Measurements from ENCODE around the gene CXCL14. TPM values are rescaled to one million over a fixed set of nuclear protein-coding genes. Genes with fewer than 3 reads are reported as not detected.

The CXCL14 gene
- total and polyA plus RNA-seq, 2 of the 4 experiments (the other 2 are of a cell fraction) = not detected

DNA sequence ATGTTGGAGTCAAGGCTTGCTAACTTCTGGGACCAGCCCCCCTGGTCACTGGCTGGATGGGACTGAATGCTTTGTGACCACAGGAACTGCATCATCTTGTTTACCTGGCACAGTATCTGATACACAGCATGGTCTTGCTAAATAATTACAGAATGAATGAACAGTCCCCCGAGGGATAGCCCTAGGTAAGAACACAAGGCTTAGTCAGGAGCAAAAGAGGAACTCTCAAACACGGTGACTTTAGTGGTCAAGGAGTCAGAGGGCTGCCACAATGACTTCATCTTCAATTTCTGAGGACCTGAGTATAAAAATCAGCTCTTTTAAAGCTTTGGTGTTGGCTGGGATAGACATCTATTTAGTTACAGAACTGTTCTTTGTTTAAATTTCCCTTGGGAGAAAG lies 15.1 kb upstream of the CXCL14 start:
- in situ Hi-C loops (cut with MboI; ENCODE audit: low sequenced_read_pairs) (no loop called here), intact Hi-C loops (cut with micrococcal nuclease) (no loop called here), dilution Hi-C loops (cut with HindIII; ENCODE audit: low sequenced_read_pairs, unreplicated experiment) (no loop called here)
- H3K14ac ChIP-seq (replicated peaks; ENCODE audit: low read depth, low read length) = no peak overlapping the region
- H4K91ac ChIP-seq (ENCODE audit: insufficient read depth, low read depth, low read length) = no peak overlapping the region
- no peak overlapping the region for H2BK15ac ChIP-seq (ENCODE audit: low read depth, low read length)
- H3K36me3 ChIP-seq (ENCODE audit: control insufficient read depth, insufficient read depth, low read length) = no peaks in the 10 kb centered on the region
- H3K4ac ChIP-seq (ENCODE audit: low read depth, low read length) = no peak overlapping the region
- no peaks in the 10 kb centered on the region for H3K79me1 ChIP-seq (ENCODE audit: low read depth in 1 of 2, low read length in 2 of 2)
- H3K23ac ChIP-seq (ENCODE audit: low read depth, low read length) = no peak overlapping the region
- CTCF ChIA-PET = no interaction called here
- H3K9me1 ChIP-seq (ENCODE audit: insufficient read depth, low read length) = no peaks in the 10 kb centered on the region
- no peak overlapping the region for H2AK9ac ChIP-seq (replicated peaks; ENCODE audit: low read depth, low read length, poor library complexity)
- no peak overlapping the region for H3K27ac ChIP-seq (ENCODE audit: insufficient read depth, low read length)
- no peak overlapping the region for H4K5ac ChIP-seq (ENCODE audit: low read depth, low read length)
- TF ChIP-seq MAFK (IDR thresholded peaks at IDR 0.05; ENCODE audit: low read depth, low read length) (no peak), CTCF (conservative IDR thresholded peaks at IDR 0.05; ENCODE audit: low read depth, low read length) (no peak), POLR2A (IDR thresholded peaks at IDR 0.05; ENCODE audit: low read depth, low read length) (no peak), MAZ (IDR thresholded peaks at IDR 0.05; ENCODE audit: borderline replicate concordance, low read depth, low read length) (no peak), NFE2L2 (IDR thresholded peaks at IDR 0.05; ENCODE audit: low read depth, low read length) (no peak), RCOR1 (IDR thresholded peaks at IDR 0.05; ENCODE audit: insufficient replicate concordance, low read length) (no peak), MXI1 (IDR thresholded peaks at IDR 0.05; ENCODE audit: borderline replicate concordance, low read depth, low read length) (no peak), RAD21 (IDR thresholded peaks at IDR 0.05; ENCODE audit: low read length) (no peak), FOS (IDR thresholded peaks at IDR 0.05; ENCODE audit: low read depth, low read length) (no peak), SMC3 (IDR thresholded peaks at IDR 0.05; ENCODE audit: low read depth, low read length) (no peak), CHD1 (IDR thresholded peaks at IDR 0.05; ENCODE audit: low read depth, low read length) (no peak), CEBPB (IDR thresholded peaks at IDR 0.05; ENCODE audit: low read depth, low read length) (no peak), BHLHE40 (IDR thresholded peaks at IDR 0.05; ENCODE audit: low read depth, low read length) (no peak), RFX5 (IDR thresholded peaks at IDR 0.05; ENCODE audit: low read depth, low read length) (no peak)
- TF ChIP-seq, protein P1, sequence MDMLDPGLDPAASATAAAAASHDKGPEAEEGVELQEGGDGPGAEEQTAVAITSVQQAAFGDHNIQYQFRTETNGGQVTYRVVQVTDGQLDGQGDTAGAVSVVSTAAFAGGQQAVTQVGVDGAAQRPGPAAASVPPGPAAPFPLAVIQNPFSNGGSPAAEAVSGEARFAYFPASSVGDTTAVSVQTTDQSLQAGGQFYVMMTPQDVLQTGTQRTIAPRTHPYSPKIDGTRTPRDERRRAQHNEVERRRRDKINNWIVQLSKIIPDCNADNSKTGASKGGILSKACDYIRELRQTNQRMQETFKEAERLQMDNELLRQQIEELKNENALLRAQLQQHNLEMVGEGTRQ (IDR thresholded peaks at IDR 0.05; ENCODE audit: low read depth, low read length) = no peak
- TF ChIP-seq, protein P2, sequence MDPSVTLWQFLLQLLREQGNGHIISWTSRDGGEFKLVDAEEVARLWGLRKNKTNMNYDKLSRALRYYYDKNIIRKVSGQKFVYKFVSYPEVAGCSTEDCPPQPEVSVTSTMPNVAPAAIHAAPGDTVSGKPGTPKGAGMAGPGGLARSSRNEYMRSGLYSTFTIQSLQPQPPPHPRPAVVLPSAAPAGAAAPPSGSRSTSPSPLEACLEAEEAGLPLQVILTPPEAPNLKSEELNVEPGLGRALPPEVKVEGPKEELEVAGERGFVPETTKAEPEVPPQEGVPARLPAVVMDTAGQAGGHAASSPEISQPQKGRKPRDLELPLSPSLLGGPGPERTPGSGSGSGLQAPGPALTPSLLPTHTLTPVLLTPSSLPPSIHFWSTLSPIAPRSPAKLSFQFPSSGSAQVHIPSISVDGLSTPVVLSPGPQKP (IDR thresholded peaks at IDR 0.05; ENCODE audit: borderline replicate concordance, low read depth, low read length) = no peak
- H4K8ac ChIP-seq (ENCODE audit: low read depth in 2 of 2, low read length in 2 of 2) = no peak overlapping the region
- H3K4me3 ChIP-seq (ENCODE audit: insufficient read depth, low read depth, low read length) = no peak overlapping the region
- no peak overlapping the region for H2AK5ac ChIP-seq (ENCODE audit: low read depth, low read length)
- POLR2A ChIA-PET (ENCODE audit: unreplicated experiment) = no interaction called here
- H3K4me1 ChIP-seq (ENCODE audit: control insufficient read depth, insufficient read depth, low read length) = no peaks in the 10 kb centered on the region
- no CpG with 5 or more reads among the region's 2 CpGs for WGBS, 2 experiments (ENCODE audit: extremely low coverage in 2 of 2, insufficient read length in 1 of 2)
- no peak overlapping the region for H3K56ac ChIP-seq (ENCODE audit: extremely low read depth, insufficient read depth, low read length)
- no peak overlapping the region for H2AFZ ChIP-seq (replicated peaks; ENCODE audit: low read length, poor library complexity)
- no peaks in the 10 kb centered on the region for H3K9me3 ChIP-seq (ENCODE audit: control insufficient read depth, insufficient read depth, low read length)
- ATAC-seq (ENCODE audit: low read depth) (no peak), DNase-seq (no peak)
- no peak overlapping the region for H3K4me2 ChIP-seq (ENCODE audit: low read depth, low read length)
- peaks cover 2% of the 10 kb centered on the region; the same call in 1 of the 2 replicates for H3K27me3 ChIP-seq (ENCODE audit: control insufficient read depth, insufficient read depth, low read length)
- H3K18ac ChIP-seq (ENCODE audit: low read depth, low read length) = no peak overlapping the region
- H2BK120ac ChIP-seq (ENCODE audit: low read depth, low read length) = no peak overlapping the region
- H4K20me1 ChIP-seq (ENCODE audit: insufficient read depth, low read length) = no peaks in the 10 kb centered on the region
- BruUV-seq (replicated peaks) = no TSS peak
- H2BK20ac ChIP-seq (ENCODE audit: low read depth, low read length) = no peak overlapping the region
- no peak overlapping the region for H2BK5ac ChIP-seq (ENCODE audit: low read depth, low read length, poor library complexity, severe bottlenecking)
- H3K9ac ChIP-seq (ENCODE audit: low read depth, low read length) = no peak overlapping the region

Data from IMR-90 (cell line).